Measurements from ENCODE around the gene PCDH17.

The PCDH17 gene

GRCh38 chr13:57635541-57636085 lies 4.1 kb downstream of the PCDH17 start:
- DNase-seq, result no peak

- no peak for DNase-seq
These were observed 5.3 kb downstream of the PCDH17 start for GRCh38 chr13:57636816-57637215.

GRCh38 chr13:57637515-57637914 lies 6.0 kb downstream of the PCDH17 start:
- no peak for DNase-seq

GRCh38 chr13:57638186-57638890 lies 6.8 kb downstream of the PCDH17 start:
- DNase-seq, result no peak

GRCh38 chr13:57640607-57641006 lies 9.1 kb downstream of the PCDH17 start:
- no peak for DNase-seq

GRCh38 chr13:57641051-57641450 lies 9.5 kb downstream of the PCDH17 start:
- no peak for DNase-seq

GRCh38 chr13:57644106-57644505 lies 12.6 kb downstream of the PCDH17 start:
- DNase-seq, result no peak

- no peak for DNase-seq
These were observed 21.9 kb downstream of the PCDH17 start for GRCh38 chr13:57653229-57653989.

- no peak for DNase-seq
These were observed 33.9 kb downstream of the PCDH17 start for GRCh38 chr13:57665481-57665880.

GRCh38 chr13:57666131-57666953 lies 34.8 kb downstream of the PCDH17 start:
- DNase-seq, result peak; percentile 62

- DNase-seq, result no peak
These were observed 40.6 kb downstream of the PCDH17 start for GRCh38 chr13:57672168-57672567.

- no peak for DNase-seq
These were observed 41.7 kb downstream of the PCDH17 start for GRCh38 chr13:57673197-57673596.

- no peak for DNase-seq
These were observed 44.0 kb downstream of the PCDH17 start for GRCh38 chr13:57675526-57675925.

GRCh38 chr13:57680609-57681008 lies 49.1 kb downstream of the PCDH17 start:
- DNase-seq, result no peak

- no peak for DNase-seq
These were observed 50.7 kb downstream of the PCDH17 start for GRCh38 chr13:57682128-57682716.

- no peak for DNase-seq
These were observed 67.3 kb downstream of the PCDH17 start for GRCh38 chr13:57698851-57699250.

- DNase-seq, result peak; percentile 36
These were observed 72.5 kb downstream of the PCDH17 start for GRCh38 chr13:57704031-57704430.

GRCh38 chr13:57716295-57716694 lies 84.8 kb downstream of the PCDH17 start:
- peak; percentile 9 for DNase-seq

GRCh38 chr13:57724486-57725272 lies 93.1 kb downstream of the PCDH17 start:
- no peak for DNase-seq

GRCh38 chr13:57725480-57725879 lies 93.9 kb downstream of the PCDH17 start:
- no peak for DNase-seq

GRCh38 chr13:57726981-57727380 lies 95.4 kb downstream of the PCDH17 start:
- no peak for DNase-seq

GRCh38 chr13:57734306-57734705 lies 102.8 kb downstream of the PCDH17 start:
- no peak for DNase-seq

Measured in NCI-H146 (cell line).